GM23338 (cell line): ENCODE results near the gene SF3B4. TPM values are rescaled to one million over a fixed set of nuclear protein-coding genes. Genes with fewer than 3 reads are reported as not detected.

Source experiments
- ATAC-seq: fragments of 200-7000 bp; cut with Tn5 transposase; 3 replicates; pipeline ENCODE4 v1.9.1; 2020
- DNase-seq: peaks from one replicate; pipeline ENCODE4 v3.0.0-alpha.2; 2015; ENCODE audit warnings: low spot score
- H2AFZ ChIP-seq: fragments of 200-600 bp; sonication (generic); 2 replicates; pipeline ENCODE4 v1.8.0; 2016; ENCODE audit warnings: antibody characterized with exemption, mild to moderate bottlenecking, moderate library complexity
- H3F3A ChIP-seq: fragments of 200-600 bp; sonication (generic); replicated peaks from 2 replicates; pipeline ENCODE4 v1.8.0; 2017; ENCODE audit warnings: antibody characterized with exemption, mixed run types, low read depth
- H3K27ac ChIP-seq: fragments of 200-600 bp; sonication (generic); 2 replicates; pipeline ENCODE4 v1.6.1; 2016; ENCODE audit warnings: low read depth
- H3K27me3 ChIP-seq: fragments of 200-600 bp; sonication (generic); 2 replicates; pipeline ENCODE4 v1.8.0; 2016; ENCODE audit warnings: mild to moderate bottlenecking, mixed run types, moderate library complexity; ENCODE audit not compliant: insufficient read depth
- H3K36me3 ChIP-seq: fragments of 200-600 bp; sonication (generic); 2 replicates; pipeline ENCODE4 v1.8.0; 2016; ENCODE audit warnings: mild to moderate bottlenecking; ENCODE audit not compliant: insufficient read depth
- H3K4me1 ChIP-seq: fragments of 200-600 bp; sonication (generic); 2 replicates; pipeline ENCODE4 v1.8.0; 2016; ENCODE audit warnings: mild to moderate bottlenecking, moderate library complexity; ENCODE audit not compliant: insufficient read depth
- H3K4me2 ChIP-seq: fragments of 200-600 bp; sonication (generic); 2 replicates; pipeline ENCODE4 v1.7.1; 2017; ENCODE audit warnings: mixed run types
- H3K4me3 ChIP-seq: fragments of 200-600 bp; sonication (generic); 2 replicates; pipeline ENCODE4 v1.6.1; 2016; ENCODE audit warnings: mixed run types
- H3K79me2 ChIP-seq: fragments of 200-600 bp; sonication (generic); replicated peaks from 2 replicates; pipeline ENCODE4 v1.8.0; 2017; ENCODE audit warnings: mild to moderate bottlenecking; ENCODE audit not compliant: insufficient read depth
- H3K9me2 ChIP-seq: fragments of 200-600 bp; sonication (generic); 2 replicates; pipeline ENCODE4 v1.8.0; 2017; ENCODE audit not compliant: insufficient read depth
- H4K20me1 ChIP-seq: fragments of 200-600 bp; sonication (generic); replicated peaks from 2 replicates; pipeline ENCODE4 v1.8.0; 2017; ENCODE audit warnings: mild to moderate bottlenecking; ENCODE audit not compliant: insufficient read depth
- H3K27ac Mint-ChIP-seq: 2 replicates; pipeline ENCODE4 v1.8.0; 2020; ENCODE audit warnings: inconsistent platforms, mild to moderate bottlenecking, moderate library complexity, mixed read lengths
- H3K27me3 Mint-ChIP-seq: 3 replicates; pipeline ENCODE4 v1.8.0; 2022; ENCODE audit warnings: low read depth, mild to moderate bottlenecking, moderate library complexity, mixed read lengths, inconsistent platforms; ENCODE audit not compliant: insufficient read depth, poor library complexity
- H3K36me3 Mint-ChIP-seq: 3 replicates; pipeline ENCODE4 v1.8.0; 2021; ENCODE audit warnings: low read depth, mild to moderate bottlenecking, inconsistent platforms, moderate library complexity, mixed read lengths
- H3K4me1 Mint-ChIP-seq: 3 replicates; pipeline ENCODE4 v1.8.0; 2020; ENCODE audit warnings: mild to moderate bottlenecking, inconsistent platforms, mixed read lengths
- H3K4me3 Mint-ChIP-seq: 3 replicates; pipeline ENCODE4 v1.8.0; 2021; ENCODE audit warnings: moderate library complexity, mild to moderate bottlenecking, inconsistent platforms, mixed read lengths
- H3K9me3 Mint-ChIP-seq: 3 replicates; pipeline ENCODE4 v1.8.0; 2020; ENCODE audit warnings: moderate library complexity, mild to moderate bottlenecking, inconsistent platforms, mixed read lengths
- CREB1 ChIP-seq: fragments of 250-450 bp; sonication (Bioruptor Pico); IDR thresholded peaks from 2 replicates; pipeline ENCODE4 v1.5.0; 2020; ENCODE audit warnings: low read depth, mild to moderate bottlenecking, moderate library complexity
- EZH2 ChIP-seq: fragments of 200-600 bp; sonication (generic); IDR thresholded peaks from one replicate; pipeline ENCODE4 v1.8.0; 2017; ENCODE audit warnings: antibody characterized with exemption, mild to moderate bottlenecking, low read depth; ENCODE audit not compliant: unreplicated experiment
- EZH2phosphoT487 ChIP-seq: fragments of 200-600 bp; sonication (generic); IDR thresholded peaks from one replicate; pipeline ENCODE4 v1.8.1; 2018; ENCODE audit warnings: antibody characterized with exemption; ENCODE audit not compliant: unreplicated experiment
- JUNB ChIP-seq: IDR thresholded peaks from one replicate; pipeline ENCODE4 v1.6.1; 2016; ENCODE audit warnings: antibody characterized with exemption; ENCODE audit not compliant: unreplicated experiment
- NANOG ChIP-seq: IDR thresholded peaks from 2 replicates; pipeline ENCODE4 v1.6.1; 2016; ENCODE audit warnings: antibody characterized with exemption, borderline replicate concordance
- POLR2AphosphoS5 ChIP-seq: IDR thresholded peaks from 2 replicates; pipeline ENCODE4 v1.6.1; 2016; ENCODE audit warnings: antibody characterized with exemption, low read depth
- REST ChIP-seq: IDR thresholded peaks from one replicate; pipeline ENCODE4 v1.6.1; 2018; ENCODE audit warnings: antibody characterized with exemption; ENCODE audit not compliant: unreplicated experiment
- STAT1 ChIP-seq: IDR thresholded peaks from one replicate; pipeline ENCODE4 v1.6.1; 2016; ENCODE audit warnings: antibody characterized with exemption; ENCODE audit not compliant: unreplicated experiment
- ZNF114 ChIP-seq: fragments of 250-450 bp; sonication (Bioruptor Pico); IDR thresholded peaks from 2 replicates; pipeline ENCODE4 v1.5.0; 2020; ENCODE audit warnings: mild to moderate bottlenecking, moderate library complexity
- ZNF331 ChIP-seq: fragments of 250-450 bp; sonication (Bioruptor Pico); IDR thresholded peaks from 2 replicates; pipeline ENCODE4 v1.5.0; 2020; ENCODE audit warnings: low read depth, mild to moderate bottlenecking, moderate library complexity
- polyA plus RNA-seq: library from polyadenylated mRNA; unstranded; fragments of >200 nt; fragmentation: Nextera tagmentation; extraction: Ambion mirVana; gene quantifications from 2 replicates; pipeline ENCODE4 v1.2.1, GENCODE V29; 2016
- total RNA-seq: library from RNA; depleted of rRNA; stranded (reverse); fragments of >200 nt; shearing (Covaris generic); gene quantifications from 2 replicates; pipeline ENCODE4 v1.2.3, GENCODE V29; 2014
- TF ChIP-seq, protein P1 (sequence below): IDR thresholded peaks from 2 replicates; pipeline ENCODE4 v1.6.1; 2016; ENCODE audit warnings: antibody characterized with exemption
- TF ChIP-seq, protein P2 (sequence below), 2 experiments: fragments of 200-600 bp in 1 of 2; sonication (generic) in 1 of 2; conservative IDR thresholded peaks; 2 replicates each; pipeline versions ENCODE4 v1.5.1 to v1.6.1; 2016 to 2017; ENCODE audit warnings: antibody characterized with exemption in 2 of 2, low read depth in 2 of 2, mild to moderate bottlenecking in 2 of 2, moderate library complexity in 1 of 2
- TF ChIP-seq, protein P3 (sequence below): fragments of 250-450 bp; sonication (Bioruptor Pico); IDR thresholded peaks from 2 replicates; pipeline ENCODE4 v1.5.0; 2020; ENCODE audit warnings: mild to moderate bottlenecking, moderate library complexity

SF3B4 gene
- total and polyA plus RNA-seq, 2 experiments from 2014 or later = 48.7 to 84.0 TPM

DNA sequence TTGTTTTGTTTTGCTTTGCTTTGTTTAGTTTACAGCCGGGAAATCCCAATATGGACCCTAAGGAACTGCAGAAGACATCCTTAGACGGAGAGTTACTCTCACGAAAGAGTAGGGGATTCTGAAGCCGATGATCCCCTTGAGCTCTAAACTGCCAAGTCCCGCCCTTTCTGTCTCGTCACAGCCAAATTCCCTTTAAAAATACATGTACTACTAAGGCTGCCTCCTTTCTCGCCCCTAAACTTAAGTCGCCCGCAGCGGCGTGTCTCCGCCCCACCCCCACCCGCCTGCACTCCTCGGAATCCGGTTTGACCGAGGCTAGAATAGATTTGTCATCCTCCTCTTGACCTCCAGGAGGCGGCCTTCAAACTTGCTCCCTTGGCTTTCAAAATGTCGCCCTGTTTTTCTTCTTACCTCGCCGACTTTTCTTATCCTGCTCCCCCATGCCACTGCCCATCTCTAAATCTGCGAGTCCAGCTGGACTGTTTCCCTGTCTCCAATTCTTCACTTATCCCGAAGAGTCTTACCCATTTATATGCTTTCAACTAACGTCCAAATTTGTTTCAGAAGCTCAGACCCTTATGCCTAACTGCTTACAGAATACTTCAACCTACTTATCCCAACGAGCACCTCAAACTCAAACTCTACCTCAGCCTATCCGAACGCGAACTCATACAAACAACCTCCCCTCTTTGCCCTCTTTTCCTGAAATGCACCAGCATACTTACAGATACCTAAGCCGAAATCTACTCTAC, 39.2 kb downstream of the SF3B4 start:
- Mint-ChIP-seq H3K36me3 (no peaks in the 10 kb centered on the region), H3K9me3 (no peaks in the 10 kb centered on the region), H3K27me3 (peaks cover 3% of the 10 kb centered on the region), H3K4me1 (peaks cover 7% of the 10 kb centered on the region; the same call in 2 of the 3 replicates), H3K4me3 (no peak overlapping the region), H3K27ac (no peak overlapping the region)
- H3K9me2 ChIP-seq = no peaks in the 10 kb centered on the region
- H2AFZ ChIP-seq = 0 out of 2 replicates have a peak overlapping the region, but pooled peaks have one; percentile 11
- peaks cover 3% of the 10 kb centered on the region; the same call in 1 of the 2 replicates for H3K4me1 ChIP-seq
- ATAC-seq = peak; percentile 16
- DNase-seq = peak; percentile 97
- peak overlapping the region; percentile 98 for H3K27ac ChIP-seq
- TF ChIP-seq REST (no peak), EZH2 (no peak), JUNB (no peak), ZNF114 (CRISPR knock-in tag) (no peak), EZH2phosphoT487 (no peak), POLR2AphosphoS5 (no peak), CREB1 (CRISPR knock-in tag) (peak; percentile 56), NANOG (no peak), ZNF331 (CRISPR knock-in tag) (no peak), STAT1 (no peak)
- TF ChIP-seq, protein P1, sequence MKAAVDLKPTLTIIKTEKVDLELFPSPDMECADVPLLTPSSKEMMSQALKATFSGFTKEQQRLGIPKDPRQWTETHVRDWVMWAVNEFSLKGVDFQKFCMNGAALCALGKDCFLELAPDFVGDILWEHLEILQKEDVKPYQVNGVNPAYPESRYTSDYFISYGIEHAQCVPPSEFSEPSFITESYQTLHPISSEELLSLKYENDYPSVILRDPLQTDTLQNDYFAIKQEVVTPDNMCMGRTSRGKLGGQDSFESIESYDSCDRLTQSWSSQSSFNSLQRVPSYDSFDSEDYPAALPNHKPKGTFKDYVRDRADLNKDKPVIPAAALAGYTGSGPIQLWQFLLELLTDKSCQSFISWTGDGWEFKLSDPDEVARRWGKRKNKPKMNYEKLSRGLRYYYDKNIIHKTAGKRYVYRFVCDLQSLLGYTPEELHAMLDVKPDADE = 0 out of 2 replicates have a peak, but pooled peaks have one; percentile 27
- TF ChIP-seq, protein P2, sequence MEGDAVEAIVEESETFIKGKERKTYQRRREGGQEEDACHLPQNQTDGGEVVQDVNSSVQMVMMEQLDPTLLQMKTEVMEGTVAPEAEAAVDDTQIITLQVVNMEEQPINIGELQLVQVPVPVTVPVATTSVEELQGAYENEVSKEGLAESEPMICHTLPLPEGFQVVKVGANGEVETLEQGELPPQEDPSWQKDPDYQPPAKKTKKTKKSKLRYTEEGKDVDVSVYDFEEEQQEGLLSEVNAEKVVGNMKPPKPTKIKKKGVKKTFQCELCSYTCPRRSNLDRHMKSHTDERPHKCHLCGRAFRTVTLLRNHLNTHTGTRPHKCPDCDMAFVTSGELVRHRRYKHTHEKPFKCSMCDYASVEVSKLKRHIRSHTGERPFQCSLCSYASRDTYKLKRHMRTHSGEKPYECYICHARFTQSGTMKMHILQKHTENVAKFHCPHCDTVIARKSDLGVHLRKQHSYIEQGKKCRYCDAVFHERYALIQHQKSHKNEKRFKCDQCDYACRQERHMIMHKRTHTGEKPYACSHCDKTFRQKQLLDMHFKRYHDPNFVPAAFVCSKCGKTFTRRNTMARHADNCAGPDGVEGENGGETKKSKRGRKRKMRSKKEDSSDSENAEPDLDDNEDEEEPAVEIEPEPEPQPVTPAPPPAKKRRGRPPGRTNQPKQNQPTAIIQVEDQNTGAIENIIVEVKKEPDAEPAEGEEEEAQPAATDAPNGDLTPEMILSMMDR (conservative IDR thresholded peaks at IDR 0.05; ENCODE audit: low read depth in 2 of 2) = peak; percentile 64 to 73
- TF ChIP-seq, protein P3, sequence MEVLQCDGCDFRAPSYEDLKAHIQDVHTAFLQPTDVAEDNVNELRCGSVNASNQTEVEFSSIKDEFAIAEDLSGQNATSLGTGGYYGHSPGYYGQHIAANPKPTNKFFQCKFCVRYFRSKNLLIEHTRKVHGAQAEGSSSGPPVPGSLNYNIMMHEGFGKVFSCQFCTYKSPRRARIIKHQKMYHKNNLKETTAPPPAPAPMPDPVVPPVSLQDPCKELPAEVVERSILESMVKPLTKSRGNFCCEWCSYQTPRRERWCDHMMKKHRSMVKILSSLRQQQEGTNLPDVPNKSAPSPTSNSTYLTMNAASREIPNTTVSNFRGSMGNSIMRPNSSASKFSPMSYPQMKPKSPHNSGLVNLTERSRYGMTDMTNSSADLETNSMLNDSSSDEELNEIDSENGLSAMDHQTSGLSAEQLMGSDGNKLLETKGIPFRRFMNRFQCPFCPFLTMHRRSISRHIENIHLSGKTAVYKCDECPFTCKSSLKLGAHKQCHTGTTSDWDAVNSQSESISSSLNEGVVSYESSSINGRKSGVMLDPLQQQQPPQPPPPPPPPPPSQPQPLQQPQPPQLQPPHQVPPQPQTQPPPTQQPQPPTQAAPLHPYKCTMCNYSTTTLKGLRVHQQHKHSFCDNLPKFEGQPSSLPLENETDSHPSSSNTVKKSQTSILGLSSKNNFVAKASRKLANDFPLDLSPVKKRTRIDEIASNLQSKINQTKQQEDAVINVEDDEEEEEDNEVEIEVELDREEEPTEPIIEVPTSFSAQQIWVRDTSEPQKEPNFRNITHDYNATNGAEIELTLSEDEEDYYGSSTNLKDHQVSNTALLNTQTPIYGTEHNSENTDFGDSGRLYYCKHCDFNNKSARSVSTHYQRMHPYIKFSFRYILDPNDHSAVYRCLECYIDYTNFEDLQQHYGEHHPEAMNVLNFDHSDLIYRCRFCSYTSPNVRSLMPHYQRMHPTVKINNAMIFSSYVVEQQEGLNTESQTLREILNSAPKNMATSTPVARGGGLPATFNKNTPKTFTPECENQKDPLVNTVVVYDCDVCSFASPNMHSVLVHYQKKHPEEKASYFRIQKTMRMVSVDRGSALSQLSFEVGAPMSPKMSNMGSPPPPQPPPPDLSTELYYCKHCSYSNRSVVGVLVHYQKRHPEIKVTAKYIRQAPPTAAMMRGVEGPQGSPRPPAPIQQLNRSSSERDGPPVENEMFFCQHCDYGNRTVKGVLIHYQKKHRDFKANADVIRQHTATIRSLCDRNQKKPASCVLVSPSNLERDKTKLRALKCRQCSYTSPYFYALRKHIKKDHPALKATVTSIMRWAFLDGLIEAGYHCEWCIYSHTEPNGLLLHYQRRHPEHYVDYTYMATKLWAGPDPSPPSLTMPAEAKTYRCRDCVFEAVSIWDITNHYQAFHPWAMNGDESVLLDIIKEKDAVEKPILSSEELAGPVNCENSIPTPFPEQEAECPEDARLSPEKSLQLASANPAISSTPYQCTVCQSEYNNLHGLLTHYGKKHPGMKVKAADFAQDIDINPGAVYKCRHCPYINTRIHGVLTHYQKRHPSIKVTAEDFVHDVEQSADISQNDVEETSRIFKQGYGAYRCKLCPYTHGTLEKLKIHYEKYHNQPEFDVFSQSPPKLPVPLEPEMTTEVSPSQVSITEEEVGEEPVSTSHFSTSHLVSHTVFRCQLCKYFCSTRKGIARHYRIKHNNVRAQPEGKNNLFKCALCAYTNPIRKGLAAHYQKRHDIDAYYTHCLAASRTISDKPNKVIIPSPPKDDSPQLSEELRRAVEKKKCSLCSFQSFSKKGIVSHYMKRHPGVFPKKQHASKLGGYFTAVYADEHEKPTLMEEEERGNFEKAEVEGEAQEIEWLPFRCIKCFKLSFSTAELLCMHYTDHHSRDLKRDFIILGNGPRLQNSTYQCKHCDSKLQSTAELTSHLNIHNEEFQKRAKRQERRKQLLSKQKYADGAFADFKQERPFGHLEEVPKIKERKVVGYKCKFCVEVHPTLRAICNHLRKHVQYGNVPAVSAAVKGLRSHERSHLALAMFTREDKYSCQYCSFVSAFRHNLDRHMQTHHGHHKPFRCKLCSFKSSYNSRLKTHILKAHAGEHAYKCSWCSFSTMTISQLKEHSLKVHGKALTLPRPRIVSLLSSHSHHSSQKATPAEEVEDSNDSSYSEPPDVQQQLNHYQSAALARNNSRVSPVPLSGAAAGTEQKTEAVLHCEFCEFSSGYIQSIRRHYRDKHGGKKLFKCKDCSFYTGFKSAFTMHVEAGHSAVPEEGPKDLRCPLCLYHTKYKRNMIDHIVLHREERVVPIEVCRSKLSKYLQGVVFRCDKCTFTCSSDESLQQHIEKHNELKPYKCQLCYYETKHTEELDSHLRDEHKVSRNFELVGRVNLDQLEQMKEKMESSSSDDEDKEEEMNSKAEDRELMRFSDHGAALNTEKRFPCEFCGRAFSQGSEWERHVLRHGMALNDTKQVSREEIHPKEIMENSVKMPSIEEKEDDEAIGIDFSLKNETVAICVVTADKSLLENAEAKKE (CRISPR knock-in tag) = no peak
- 0 out of 2 replicates have a peak, but pooled peaks cover 7% of the 10 kb centered on the region for H3K79me2 ChIP-seq
- no peaks in the 10 kb centered on the region for H4K20me1 ChIP-seq
- no peaks in the 10 kb centered on the region for H3K27me3 ChIP-seq
- H3K4me2 ChIP-seq = peak overlapping the region; percentile 79
- H3F3A ChIP-seq = peaks cover 12% of the 10 kb centered on the region; the same call in 1 of the 2 replicates
- peak overlapping the region; percentile 81 for H3K4me3 ChIP-seq
- H3K36me3 ChIP-seq = no peaks in the 10 kb centered on the region
